GM18517 (cell line): ENCODE results near the gene ANXA4.

Experiments
- ATAC-seq: cut with Tn5 transposase; IDR thresholded peaks from one replicate; pipeline ENCODE4 v1.9.1; 2021; ENCODE audit warnings: mild to moderate bottlenecking, moderate library complexity; ENCODE audit not compliant: unreplicated experiment

ANXA4 gene

DNA sequence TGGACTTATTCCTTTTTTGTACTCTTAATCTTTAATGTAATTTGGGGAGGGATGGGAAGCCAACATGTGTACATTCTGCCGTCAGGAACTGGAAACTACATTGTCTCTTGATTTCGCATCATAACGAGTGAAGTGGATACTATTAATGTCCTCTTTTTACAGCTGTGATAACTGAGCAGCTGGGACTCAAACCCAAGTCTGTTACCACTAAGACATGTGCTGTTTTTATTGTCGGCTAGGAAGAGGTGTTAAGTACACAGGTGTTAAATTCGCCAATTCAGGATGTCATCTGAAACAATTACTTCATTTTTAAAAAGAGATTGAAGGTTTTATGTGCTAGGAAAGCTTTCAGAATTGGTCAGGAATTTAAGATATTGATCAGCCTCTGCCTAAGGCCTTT is 94.4 kb downstream of the ANXA4 start:
- ATAC-seq, result no peak

DNA sequence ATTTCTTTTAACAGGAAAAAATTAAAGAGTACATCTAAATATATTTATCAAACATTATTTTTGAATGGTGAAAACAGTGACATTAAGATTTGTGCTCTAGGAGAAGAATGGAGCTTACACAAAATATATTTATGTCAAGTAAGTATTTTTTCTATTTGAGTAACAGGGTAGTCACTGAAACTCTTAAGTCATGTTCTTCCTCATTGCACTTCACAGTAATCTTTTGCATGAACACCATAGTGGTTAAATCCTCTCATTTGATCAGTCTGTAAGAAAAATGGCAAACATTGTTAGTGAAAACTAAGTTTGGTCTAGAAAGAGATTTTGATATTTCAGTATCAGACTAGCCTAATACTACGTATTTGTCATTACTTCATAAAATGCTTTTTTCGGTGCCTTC is 95.6 kb downstream of the ANXA4 start:
- ATAC-seq, result no peak

DNA sequence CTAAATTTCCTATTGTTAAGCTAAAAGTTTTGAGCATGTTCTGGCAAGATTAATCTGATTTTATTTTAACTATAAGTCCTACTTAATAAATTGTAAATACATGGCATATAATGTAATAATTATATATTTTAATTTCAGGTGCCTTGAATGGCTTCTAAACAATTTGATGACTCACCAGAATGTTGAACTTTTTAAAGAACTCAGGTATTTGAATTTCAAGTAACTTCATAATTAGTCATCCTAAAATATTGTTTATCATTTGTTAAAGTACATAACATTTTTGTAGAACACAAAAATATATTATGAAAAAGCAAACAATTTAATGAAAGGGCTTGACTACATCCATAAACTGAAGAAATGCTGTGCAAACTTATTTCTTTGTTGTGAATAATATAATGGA is 102.1 kb downstream of the ANXA4 start:
- no peak for ATAC-seq

DNA sequence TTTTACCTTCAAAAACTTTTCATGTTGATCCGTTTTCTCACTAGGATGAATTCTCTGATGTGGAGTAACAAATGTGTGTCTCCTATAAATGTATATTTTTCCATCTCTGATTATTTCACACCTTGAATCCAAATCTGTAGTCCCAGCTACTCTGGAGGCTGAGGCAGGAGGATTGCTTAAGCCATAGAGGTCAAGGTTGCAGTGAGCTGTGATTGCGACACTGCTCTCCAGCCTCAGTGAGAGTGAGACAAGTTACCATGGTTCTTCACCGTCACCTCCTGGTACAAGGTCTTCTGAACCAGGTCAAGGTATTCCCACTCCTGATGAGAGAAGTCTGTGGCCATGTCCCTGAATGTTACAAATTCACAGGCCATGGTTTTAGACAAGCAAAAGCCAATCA is 102.6 kb downstream of the ANXA4 start:
- ATAC-seq, result no peak

DNA sequence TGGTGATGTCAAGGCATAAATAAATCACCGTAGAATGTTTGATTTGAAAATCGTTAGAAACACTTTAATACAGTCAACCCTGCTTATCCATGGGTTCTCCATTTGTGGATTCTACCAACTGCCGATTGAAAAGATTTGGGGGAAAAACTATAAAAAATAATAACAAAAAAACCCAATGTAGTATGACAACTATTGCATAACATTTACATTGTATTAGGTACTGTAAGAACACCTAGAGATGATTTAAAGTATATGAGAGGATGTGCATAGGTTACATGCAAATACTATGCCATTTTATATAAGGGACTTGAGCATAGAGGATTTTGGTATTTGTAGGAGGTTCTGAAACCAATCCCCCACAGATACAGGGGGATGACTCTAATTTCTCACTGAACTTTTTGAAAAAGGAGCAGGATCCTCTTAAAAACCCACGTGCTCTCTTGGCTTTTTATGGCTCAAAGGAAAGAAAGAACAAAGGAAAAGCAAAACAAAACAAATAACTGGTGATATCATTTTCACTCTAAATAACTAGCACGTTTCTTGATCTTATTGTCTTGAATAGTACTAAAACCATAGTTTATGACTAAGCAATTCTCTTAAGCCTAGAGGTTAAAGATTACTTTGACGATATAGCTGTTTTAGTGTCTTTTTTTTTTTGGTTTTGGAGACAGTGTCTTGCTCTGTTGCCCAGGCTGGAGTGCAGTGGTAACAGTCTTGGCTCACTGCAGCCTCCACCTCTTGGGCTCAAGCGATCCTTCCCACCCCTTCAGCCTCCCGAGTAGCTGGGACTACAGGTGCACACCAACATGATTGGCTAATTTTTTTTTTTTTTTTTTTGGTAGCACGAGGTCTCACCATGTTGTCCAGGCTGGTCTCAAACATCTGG is 104.5 kb downstream of the ANXA4 start:
- no peak for ATAC-seq

DNA sequence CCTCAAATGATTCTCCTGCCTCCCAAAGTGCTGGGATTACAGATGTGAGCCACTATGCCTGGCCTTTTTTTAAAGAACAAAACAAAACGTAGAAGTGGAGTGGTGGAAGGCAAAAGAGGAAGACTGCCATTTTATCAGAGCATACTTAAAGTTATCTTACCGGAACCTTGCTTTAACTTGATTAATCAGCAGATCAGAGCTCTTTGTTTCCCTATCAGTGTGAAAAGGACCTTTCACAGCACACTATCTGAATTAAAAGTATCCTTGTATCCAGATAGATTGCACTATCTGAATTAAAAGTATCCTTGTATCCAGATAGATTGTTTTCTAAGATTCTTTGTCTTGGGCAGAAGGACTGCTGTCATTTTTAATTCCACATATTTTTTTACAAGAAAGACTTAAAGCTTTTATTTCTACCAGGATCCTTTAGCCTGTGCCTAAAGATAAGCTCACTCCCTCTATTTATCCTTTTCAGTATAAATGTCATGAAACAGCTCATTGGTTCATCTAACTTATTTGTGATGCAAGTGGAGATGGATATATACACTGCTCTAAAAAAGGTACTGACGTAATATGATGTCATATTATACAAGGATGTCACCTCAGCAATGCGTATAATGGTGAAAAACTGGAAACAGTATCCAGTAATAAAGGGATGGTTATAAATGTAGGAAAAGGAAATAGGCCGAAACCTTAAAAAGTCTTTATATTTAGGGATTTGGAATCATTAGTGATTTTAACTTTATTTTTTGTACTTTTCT is 105.3 kb downstream of the ANXA4 start:
- no peak for ATAC-seq

DNA sequence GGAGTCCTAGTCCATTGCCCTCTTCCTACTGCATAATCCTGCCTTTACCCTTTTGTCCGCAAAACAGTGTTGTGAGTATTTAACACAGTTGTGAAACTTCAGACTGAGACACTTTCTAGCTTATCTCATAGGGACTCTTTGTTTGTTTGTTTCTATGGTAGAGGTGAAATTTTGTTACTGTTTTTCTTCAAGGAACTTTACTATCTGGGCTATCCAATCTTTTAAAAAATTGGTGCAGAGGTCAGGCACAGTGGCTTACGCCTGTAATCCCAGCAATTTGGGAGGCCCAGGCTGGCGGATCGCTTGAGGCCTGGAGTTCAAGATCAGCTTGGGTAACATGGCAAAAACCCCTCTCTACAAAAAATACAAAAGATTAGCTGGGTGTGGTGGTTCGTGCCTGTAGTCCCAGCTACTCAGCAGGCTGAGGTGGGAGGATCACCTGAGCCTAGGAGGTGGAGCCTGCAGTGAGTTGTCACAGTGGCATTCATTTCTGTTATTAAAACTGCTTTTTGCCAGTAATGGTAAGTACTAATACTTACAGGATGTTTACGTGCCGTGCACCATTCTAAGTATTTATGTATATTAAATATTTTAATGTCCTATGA is 106.4 kb downstream of the ANXA4 start:
- ATAC-seq, result no peak

DNA sequence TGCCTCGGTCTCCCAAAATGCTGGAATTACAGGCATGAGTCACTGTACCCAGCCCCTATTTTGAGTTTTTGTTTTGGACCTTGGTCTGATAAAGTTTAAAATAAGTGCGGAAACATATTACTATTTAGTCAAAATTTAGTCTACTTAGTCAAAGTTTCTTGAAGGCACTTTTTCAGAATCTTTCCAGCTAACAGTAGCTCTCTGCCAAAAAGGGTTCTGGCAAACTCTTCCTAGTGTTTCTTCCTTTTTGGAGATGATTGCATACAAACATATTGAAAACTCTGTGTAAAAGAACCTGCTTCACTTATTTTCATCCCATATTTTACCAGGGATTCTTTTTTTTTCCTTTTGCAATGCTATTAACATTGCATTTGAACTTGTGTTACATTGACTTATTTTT is 116.3 kb downstream of the ANXA4 start:
- ATAC-seq, result no peak

DNA sequence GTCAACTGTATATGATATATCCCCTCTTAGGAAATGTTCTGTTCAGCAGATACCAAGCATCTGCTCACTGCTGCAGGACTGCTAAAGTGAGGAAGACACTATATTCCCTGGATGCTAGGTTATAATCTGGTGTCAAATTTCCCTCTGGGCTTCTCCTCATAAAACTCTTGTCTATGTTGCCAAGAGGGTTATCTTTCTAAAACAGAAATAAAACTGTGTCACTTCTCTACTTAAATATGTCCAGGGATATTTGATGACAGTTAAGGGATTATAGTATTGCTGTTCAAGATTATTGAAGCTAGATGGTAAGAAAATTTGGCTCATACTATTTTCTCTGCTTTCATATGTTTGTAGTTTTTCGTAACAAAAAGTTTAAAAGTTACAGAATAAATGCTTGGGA is 121.4 kb downstream of the ANXA4 start:
- no peak for ATAC-seq
